Measurements from ENCODE around the gene GADD45A.
"Not testable (repeated sequence)": the region's sequence is repeated elsewhere in the genome, so short reads cannot be mapped to it uniquely, and the experiment has no call there.

The GADD45A gene

GRCh38 chr1:67722292-67722944 is 37.4 kb downstream of the GADD45A start:
- no peak for DNase-seq

- DNase-seq, result no peak
Measured at GRCh38 chr1:67723126-67723525, 38.1 kb downstream of the GADD45A start.

- DNase-seq, result no peak
Measured at GRCh38 chr1:67723620-67724019, 38.6 kb downstream of the GADD45A start.

GRCh38 chr1:67724928-67725560 is 40.0 kb downstream of the GADD45A start:
- DNase-seq, result no peak

- DNase-seq, result no peak
Measured at GRCh38 chr1:67726224-67726623, 41.2 kb downstream of the GADD45A start.

GRCh38 chr1:67729872-67730271 is 44.9 kb downstream of the GADD45A start:
- DNase-seq, result no peak

GRCh38 chr1:67730312-67730711 is 45.3 kb downstream of the GADD45A start:
- not testable (repeated sequence) for DNase-seq

GRCh38 chr1:67731322-67731721 is 46.3 kb downstream of the GADD45A start:
- no peak for DNase-seq

- no peak for DNase-seq
Measured at GRCh38 chr1:67732750-67733151, 47.8 kb downstream of the GADD45A start.

- no peak for DNase-seq
Measured at GRCh38 chr1:67733681-67734322, 48.8 kb downstream of the GADD45A start.

GRCh38 chr1:67734323-67734690 is 49.3 kb downstream of the GADD45A start:
- no peak for DNase-seq

- no peak for DNase-seq
Measured at GRCh38 chr1:67735206-67735605, 50.2 kb downstream of the GADD45A start.

GRCh38 chr1:67735806-67736627 is 51.0 kb downstream of the GADD45A start:
- peak; percentile 24 for DNase-seq

GRCh38 chr1:67736750-67737149 is 51.7 kb downstream of the GADD45A start:
- DNase-seq, result no peak

GRCh38 chr1:67737875-67738274 is 52.9 kb downstream of the GADD45A start:
- DNase-seq, result no peak

Data from CD4-positive, alpha-beta T cell treated with Interleukin-10 for 1 hour (primary cell).